Suppressor macrophage treated with lipopolysaccharide for 1 hour (primary cell): Measurements from ENCODE around the gene SPON2.

Experiments used
- DNase-seq, 3 donors: peaks; one replicate each; pipeline ENCODE4 v3.0.0-alpha.2; 2020 to 2022

SPON2 gene

GRCh38 chr4:1193206-1194009 lies 21.0 kb upstream of the SPON2 start:
- no peak for DNase-seq

- DNase-seq = no peak
These were observed 20.3 kb upstream of the SPON2 start for GRCh38 chr4:1192493-1193205.

- DNase-seq = peak in 2 of 3 donors; percentile 38 to 42
These were observed 19.7 kb upstream of the SPON2 start for GRCh38 chr4:1192091-1192492.

- no peak for DNase-seq
These were observed 19.2 kb upstream of the SPON2 start for GRCh38 chr4:1191621-1192020.

GRCh38 chr4:1187182-1187581 lies 14.8 kb upstream of the SPON2 start:
- peak; percentile 27 to 61 (median 27) for DNase-seq

GRCh38 chr4:1183985-1184773 lies 11.8 kb upstream of the SPON2 start:
- peak; percentile 66 to 85 (median 82) for DNase-seq

- no peak for DNase-seq
These were observed 9.9 kb upstream of the SPON2 start for GRCh38 chr4:1182313-1182712.

- no peak for DNase-seq
These were observed 8.3 kb upstream of the SPON2 start for GRCh38 chr4:1180663-1181062.

- DNase-seq = no peak
These were observed 7.6 kb upstream of the SPON2 start for GRCh38 chr4:1179976-1180375.

GRCh38 chr4:1179089-1179441 lies 6.7 kb upstream of the SPON2 start:
- DNase-seq = no peak

GRCh38 chr4:1178300-1179088 lies 6.1 kb upstream of the SPON2 start:
- DNase-seq = peak; percentile 17 to 41 (median 22)

- peak; percentile 23 to 50 (median 29) for DNase-seq
These were observed 5.1 kb upstream of the SPON2 start for GRCh38 chr4:1177274-1178141.

- no peak for DNase-seq
These were observed 4.3 kb upstream of the SPON2 start for GRCh38 chr4:1176398-1177273.

GRCh38 chr4:1175635-1176229 lies 3.3 kb upstream of the SPON2 start:
- DNase-seq = no peak

GRCh38 chr4:1174941-1175634 lies 2.7 kb upstream of the SPON2 start:
- DNase-seq = no peak

GRCh38 chr4:1172971-1173757 lies 781 bp upstream of the SPON2 start:
- DNase-seq = no peak

GRCh38 chr4:1171311-1172227 lies 814 bp downstream of the SPON2 start:
- peak; percentile 25 to 63 (median 44) for DNase-seq

- DNase-seq = no peak
These were observed 1.4 kb downstream of the SPON2 start for GRCh38 chr4:1170976-1171310.
